C4-2B (cell line): ENCODE measurements around the gene MAGEA1.

Experiments used
- CTCF ChIP-seq: fragments of 450-650 bp; conservative IDR thresholded peaks from 2 replicates; pipeline ENCODE4 v1.5.1; 2017; ENCODE audit warnings: mild to moderate bottlenecking
- ZFX ChIP-seq: fragments of 450-650 bp; IDR thresholded peaks from 2 replicates; pipeline ENCODE4 v1.6.1; 2017

- TF ChIP-seq CTCF (no peak), ZFX (no peak)
Measured at GRCh38 chrX:153161952-153162351, 17.1 kb upstream of the MAGEA1 start.
